Stimulated activated CD8-positive, alpha-beta memory T cell treated with anti-CD3 and anti-CD28 coated beads, Interleukin-12 subunit alpha, Interleukin-12 subunit beta, amount 100 ng/mL, for 24 hours (primary cell): ENCODE measurements around the gene STK25.
"Not testable (repeated sequence)": the region's sequence is repeated elsewhere in the genome, so short reads cannot be mapped to it uniquely, and the experiment has no call there.

Source experiments
- DNase-seq: peaks from one replicate; pipeline ENCODE4 v3.0.0-alpha.2; 2020; ENCODE audit errors: extremely low read depth

STK25 gene

GRCh38 chr2:241507430-241508239 lies 749 bp downstream of the STK25 start:
- DNase-seq = no peak

- DNase-seq = no peak
Measured at GRCh38 chr2:241506793-241507429, 1.5 kb downstream of the STK25 start.

GRCh38 chr2:241506317-241506716 lies 2.1 kb downstream of the STK25 start:
- DNase-seq = not testable (repeated sequence)

- no peak for DNase-seq
Measured at GRCh38 chr2:241505781-241506201, 2.6 kb downstream of the STK25 start.

GRCh38 chr2:241505086-241505780 lies 3.2 kb downstream of the STK25 start:
- no peak for DNase-seq

GRCh38 chr2:241503776-241504392 lies 4.5 kb downstream of the STK25 start:
- DNase-seq = no peak

GRCh38 chr2:241502281-241502680 lies 6.1 kb downstream of the STK25 start:
- no peak for DNase-seq

GRCh38 chr2:241501551-241501950 lies 6.8 kb downstream of the STK25 start:
- no peak for DNase-seq

GRCh38 chr2:241501099-241501541 lies 7.3 kb downstream of the STK25 start:
- DNase-seq = no peak

- DNase-seq = no peak
Measured at GRCh38 chr2:241500431-241500975, 7.9 kb downstream of the STK25 start.

GRCh38 chr2:241500016-241500415 lies 8.4 kb downstream of the STK25 start:
- no peak for DNase-seq

- no peak for DNase-seq
Measured at GRCh38 chr2:241499146-241499965, 9.0 kb downstream of the STK25 start.

GRCh38 chr2:241498115-241499070 lies 10.0 kb downstream of the STK25 start:
- DNase-seq = no peak

GRCh38 chr2:241496904-241497877 lies 11.2 kb downstream of the STK25 start:
- no peak for DNase-seq

GRCh38 chr2:241496003-241496707 lies 12.2 kb downstream of the STK25 start:
- DNase-seq = no peak

GRCh38 chr2:241495172-241496002 lies 13.0 kb downstream of the STK25 start:
- no peak for DNase-seq

GRCh38 chr2:241494311-241494908 lies 14.0 kb downstream of the STK25 start:
- DNase-seq = no peak
